Activated T-cell treated with anti-CD3 and anti-CD28 coated beads for 24 hours (primary cell): ENCODE results near the gene PPT2.
A peak's percentile ranks its signal among the peaks of the same experiment; 100 is the strongest.

ENCODE experiments used
- DNase-seq: peaks from one replicate; pipeline ENCODE4 v3.0.0-alpha.2; 2020; ENCODE audit warnings: low read depth

The PPT2 gene

DNA sequence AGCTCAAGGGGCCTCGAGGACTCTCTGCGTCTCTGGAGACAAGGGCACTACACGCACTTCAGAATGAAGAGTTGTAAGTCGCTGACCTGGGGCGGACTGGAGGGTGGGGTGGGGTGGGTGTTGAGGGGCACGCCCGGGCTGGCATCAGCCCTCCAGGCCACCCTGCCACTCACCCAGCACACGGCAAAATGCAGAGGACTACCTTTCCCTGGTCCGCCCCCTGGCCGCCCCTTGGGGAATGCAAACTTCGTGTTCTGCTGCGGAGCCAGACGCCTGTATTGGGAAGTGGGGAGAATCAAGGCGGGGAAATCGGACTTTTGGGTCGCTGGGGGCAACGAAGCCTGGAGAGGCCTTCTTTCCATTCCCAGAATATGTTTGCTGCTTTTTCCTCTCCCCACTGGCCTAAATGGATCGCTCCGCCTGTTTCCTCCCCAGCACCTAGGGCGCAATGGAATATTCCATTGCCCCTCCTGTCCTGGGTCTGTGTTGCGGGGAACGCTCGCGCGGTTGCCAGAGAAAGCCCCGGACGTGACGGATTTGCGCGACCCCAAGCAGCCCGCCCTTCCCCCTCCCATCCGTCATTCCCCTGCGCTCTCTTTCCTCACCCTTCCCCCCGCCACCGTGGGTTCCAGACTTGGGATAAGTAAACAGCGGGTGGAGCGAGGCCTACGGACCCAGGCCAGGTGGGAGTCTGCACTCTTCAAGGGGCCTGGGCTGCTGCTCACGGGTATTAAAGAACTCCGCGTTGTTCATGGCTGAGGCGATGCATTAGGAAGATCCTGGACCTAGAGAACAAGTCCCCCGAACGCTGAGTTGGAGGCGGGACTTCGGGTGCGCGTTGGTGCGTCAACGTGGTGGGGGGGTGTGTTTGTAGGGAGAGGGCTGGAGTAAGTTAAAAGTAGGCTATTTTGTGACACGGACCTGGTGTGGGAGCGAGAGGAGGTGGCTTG is at the start of gene PPT2:
TSS of gene PPT2 (plus strand) at position 578 of the 950 bp plus-strand sequence. CDS start 454 bp downstream, outside the sequence.
- DNase-seq, result peak; percentile 79

DNA sequence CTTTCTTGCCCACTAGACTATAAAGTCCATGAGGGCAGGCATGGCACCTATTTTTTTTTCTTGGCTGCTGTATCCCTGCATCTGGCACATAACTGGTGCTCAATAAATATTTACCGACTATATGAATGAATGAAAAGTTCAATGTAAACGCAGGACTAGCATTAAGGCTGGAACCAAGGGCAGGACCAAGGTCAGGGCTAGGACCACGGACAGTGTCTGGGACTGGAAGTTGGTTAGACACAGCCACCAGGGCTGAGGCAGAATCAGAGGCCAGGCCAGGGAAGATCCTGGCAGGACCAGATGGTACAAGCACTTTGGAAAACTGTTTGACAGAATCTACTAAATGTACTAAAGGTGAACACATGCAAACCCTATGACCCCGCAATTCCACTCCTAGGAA is 48.5 kb upstream of the PPT2 start:
- no peak for DNase-seq

GRCh38 chr6:32107406-32107805 is 46.5 kb upstream of the PPT2 start:
- no peak for DNase-seq

DNA sequence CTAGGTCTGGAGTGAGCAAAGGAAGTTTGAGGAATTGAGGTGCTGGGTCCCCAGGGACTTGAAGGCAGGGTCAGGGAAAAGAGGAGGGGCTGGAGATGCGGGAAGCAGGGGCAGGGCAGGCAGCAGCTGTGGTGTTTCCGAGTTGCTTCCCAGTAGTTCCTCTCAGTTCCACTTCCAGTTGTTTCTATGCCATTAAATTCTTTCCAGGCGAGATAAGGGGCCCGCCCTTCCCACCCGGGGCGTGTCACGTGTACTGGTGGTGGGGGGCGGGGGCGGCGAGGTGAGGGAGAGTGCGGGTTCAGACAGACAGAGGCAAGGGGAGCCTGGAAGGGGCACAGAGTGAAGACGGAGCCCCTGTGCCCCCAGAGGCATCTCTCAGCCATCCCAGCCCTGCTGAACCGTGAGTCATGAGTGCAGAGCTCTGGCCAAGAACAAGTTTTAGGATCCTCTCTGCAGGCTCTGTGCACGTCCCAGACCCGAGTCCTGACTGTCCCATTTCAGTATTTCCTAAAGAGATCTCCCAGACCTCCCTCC is 45.8 kb upstream of the PPT2 start:
- no peak for DNase-seq

DNA sequence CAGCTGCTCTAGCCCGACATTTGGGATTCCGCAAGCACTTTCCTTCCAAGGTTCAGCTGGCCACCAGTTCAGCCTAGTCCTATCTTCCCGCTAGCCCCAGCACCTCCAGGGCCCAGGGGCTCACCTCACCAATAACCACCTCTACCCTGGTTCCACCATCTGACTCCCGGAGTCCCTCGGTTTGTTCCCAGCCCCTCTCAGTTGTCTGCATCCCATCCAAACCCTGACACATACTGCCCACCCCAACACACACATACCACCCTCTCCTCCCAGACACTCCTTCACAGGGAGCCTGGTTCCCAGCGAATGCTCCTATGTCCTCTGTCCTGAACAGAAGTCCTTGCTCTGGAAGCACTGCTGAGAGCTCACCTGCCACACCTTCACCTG is 45.2 kb upstream of the PPT2 start:
- DNase-seq, result no peak

- DNase-seq, result no peak
Measured at GRCh38 chr6:32109114-32109764, 44.7 kb upstream of the PPT2 start, which contains the start of gene TNXB. Gene TNXB (minus strand): TSS chr6:32109338. CDS start chr6:32098198, 11,140 bp downstream.

- no peak for DNase-seq
Measured at GRCh38 chr6:32109765-32110160, 44.2 kb upstream of the PPT2 start.

DNA sequence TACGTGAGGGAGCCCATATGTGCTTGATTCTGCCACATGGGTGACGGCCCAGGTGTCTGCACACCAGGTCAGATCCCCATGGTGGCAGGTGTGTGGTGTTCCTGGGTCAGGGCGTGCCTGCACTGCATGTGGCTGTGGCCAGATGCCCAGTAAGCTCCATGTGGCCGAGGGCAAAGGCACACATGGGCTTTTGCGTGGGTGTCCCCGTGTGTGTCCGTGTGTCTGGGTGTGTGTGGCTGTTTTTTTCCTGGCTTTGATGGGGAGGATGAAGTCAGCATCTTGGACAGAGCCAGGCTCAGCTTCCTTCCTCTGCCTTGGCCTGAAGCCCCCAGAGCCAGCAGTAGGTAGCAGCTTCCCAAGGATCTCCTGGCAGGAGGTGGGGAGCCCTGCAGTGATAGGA is 43.3 kb upstream of the PPT2 start:
- no peak for DNase-seq

DNA sequence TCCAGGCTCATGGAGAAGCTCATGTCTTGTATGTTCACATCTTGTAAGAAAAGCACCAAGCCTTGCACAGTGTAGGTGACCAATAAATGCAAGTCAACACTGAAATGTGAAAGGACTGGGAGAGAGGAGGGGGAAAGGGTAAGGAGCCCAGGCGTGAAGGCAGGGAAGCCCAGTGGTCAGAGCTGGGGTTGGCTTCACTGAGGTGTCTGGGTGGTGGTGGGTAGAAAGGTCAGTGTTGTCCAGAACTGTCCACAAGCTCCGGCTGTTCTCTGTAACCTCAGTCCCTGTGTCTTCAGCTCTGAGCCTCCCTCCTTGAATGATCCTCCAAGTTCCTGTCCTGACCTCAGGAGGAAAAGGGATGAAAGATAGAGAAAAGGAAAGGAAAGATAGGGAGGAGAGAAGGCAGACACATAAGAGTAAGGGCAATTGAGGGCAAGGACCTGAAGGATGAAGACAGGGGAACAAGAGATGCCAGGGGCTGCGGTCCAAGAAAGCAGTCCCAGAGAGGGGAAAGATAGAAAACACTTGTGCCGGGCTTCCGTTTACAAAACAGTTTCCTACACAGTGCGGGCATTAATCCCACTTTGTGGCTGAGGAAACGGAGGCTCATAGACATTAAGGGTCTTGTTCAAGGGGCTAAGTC is 42.4 kb upstream of the PPT2 start:
- no peak for DNase-seq

DNA sequence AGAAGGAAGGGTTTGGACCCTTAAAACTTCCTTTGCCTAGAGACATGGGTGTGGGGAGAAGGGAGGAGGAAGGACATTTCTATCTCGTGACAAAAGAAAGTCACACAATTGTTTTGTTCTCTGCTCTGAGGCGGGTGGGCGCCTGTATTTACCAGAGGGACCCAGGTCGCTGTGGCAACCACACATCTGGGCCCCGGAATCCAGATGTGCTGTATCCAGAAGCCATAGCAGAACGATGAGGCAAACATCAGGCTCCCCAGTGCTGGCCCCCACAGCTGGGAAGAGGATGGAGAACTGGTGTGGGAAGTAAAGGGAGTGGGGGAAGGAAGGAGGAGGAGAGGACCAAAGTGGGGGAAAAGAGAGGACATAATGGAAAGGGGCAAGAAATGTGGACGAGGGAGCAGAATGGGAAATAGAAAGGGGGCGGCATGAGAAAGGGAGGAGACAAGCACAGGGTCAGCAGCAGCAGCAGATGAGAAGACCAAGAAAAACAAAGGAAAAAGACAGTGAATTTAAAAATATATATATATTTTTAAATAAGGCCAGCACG is 41.4 kb upstream of the PPT2 start:
- no peak for DNase-seq

GRCh38 chr6:32113386-32114352 is 40.3 kb upstream of the PPT2 start:
- DNase-seq, result no peak

DNA sequence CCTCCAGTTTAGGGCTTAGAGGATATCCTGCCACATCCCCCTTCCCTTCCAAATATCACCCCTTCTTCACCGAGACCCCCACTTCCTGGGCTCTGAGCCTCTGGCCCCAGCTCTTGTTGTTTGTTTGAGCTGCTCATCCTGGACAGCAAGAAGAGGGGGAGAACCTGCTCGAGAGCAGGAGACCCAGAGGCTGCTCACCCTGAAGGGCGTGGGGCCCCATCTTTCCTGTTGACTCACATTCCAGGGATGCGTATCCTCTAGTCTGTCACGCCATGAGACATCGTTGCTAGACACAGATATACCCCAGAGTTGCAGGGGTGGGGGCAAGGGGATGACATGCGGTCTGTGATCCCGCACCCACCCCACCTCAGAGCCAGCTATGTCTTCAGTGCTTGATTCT is 39.1 kb upstream of the PPT2 start:
- no peak for DNase-seq

- DNase-seq, result no peak
Measured at GRCh38 chr6:32115623-32116022, 38.3 kb upstream of the PPT2 start.

GRCh38 chr6:32116674-32117073 is 37.3 kb upstream of the PPT2 start:
- no peak for DNase-seq

- DNase-seq, result no peak
Measured at GRCh38 chr6:32117461-32117860, 36.5 kb upstream of the PPT2 start.

DNA sequence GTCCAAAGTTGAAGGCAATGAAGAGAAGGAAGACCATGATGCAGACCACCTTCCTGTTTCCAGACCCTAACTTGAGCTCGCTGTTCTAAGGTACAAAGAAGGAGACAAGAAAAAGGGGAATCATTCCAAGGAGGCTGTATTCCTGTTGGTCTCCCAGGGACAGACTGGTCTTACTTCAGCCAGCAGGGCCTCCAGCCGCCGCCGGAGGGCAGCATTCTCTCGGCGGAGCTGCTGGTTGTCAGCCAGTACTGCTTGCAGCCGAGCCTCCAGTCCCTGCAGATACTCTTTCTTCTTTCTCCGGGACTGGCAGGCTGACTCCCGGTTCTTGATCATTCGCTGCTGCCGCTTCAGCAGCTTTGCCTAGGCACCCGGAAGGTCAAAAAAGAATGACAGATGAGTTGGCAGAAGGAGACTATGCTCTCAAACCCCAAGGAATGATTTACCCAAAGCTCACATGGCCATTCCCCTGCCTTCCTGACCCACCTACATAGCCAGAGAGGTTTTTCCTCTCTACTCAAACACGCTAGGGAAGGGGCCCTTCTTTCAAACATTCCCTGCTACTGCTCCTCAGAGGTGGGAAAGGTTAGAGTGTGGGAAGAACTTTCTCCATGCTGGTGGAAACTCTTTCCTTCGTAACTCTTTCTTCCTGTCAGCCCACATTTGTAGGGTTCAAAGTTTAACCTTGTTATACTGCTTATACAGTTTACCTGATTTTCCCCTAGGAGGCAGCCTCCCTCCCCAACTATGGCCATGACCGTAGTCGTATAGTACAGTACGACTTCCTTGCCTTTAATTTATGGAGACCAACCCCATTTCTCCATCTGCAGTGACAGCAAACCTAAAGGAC is 34.9 kb upstream of the PPT2 start:
- DNase-seq, result peak; percentile 57

DNA sequence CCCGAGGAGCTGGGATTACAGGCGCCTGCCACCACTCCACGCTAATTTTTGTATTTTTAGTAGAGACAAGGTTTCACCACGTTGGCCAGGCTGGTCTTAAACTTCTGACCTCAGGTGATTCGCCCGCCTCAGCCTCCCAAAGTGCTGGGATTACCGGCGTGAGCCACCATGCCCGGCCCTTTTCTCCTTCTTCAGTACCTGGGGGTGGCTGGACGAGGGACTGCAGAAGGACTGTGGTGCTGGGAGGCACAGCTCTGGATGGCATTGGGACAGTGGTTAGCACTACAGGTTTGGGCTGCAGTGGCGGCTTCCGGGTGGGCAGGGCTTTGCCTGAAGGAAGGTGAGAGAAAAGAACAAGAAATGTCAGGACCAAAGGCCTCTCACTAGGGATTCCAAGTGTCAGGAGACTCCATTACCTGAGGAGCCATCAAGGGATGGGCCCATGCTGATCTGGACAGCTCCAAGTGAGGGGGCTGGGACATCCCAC is 33.3 kb upstream of the PPT2 start:
- DNase-seq, result no peak

DNA sequence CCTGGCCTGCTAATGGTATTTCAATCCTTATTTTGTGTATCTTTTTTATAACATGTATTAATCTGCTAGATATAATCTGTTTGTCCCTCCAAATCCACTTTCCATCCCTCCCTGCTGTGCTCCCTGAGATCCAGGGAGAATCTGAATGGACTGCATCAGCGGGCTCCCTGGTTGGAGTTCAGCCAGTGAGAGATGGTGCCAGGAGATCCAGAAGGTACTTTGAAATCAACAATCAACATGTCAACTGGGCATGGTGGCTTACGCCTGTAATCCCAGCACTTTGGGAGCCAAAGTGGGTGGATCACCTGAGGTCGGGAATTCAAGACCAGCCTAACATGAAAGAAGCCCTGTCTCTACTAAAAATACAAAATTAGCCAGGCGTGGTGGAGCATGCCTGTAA is 30.3 kb upstream of the PPT2 start:
- DNase-seq, result no peak

- no peak for DNase-seq
Measured at GRCh38 chr6:32126880-32127279, 27.1 kb upstream of the PPT2 start.

DNA sequence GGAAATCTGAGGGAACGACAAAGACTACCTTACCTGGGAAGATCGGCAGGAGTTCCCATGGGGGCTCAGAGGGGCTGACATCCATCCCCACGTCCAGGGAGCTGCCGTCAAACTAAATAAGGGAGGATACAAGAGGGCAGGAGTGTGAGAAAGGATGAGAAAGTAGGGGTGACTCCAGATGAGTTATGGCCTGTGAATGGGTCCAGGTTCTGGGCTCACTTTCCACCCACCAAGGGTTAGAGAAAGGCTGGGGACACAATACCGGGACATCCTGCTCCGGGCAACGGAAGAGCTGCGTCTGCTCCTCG is 26.6 kb upstream of the PPT2 start:
- DNase-seq, result no peak
